Progenitor cell of endocrine pancreas (in vitro differentiated cells): ENCODE measurements around the gene MACROD2. TPM values are rescaled to one million over a fixed set of nuclear protein-coding genes. Genes with fewer than 3 reads are reported as not detected.

ENCODE experiments used
- DNase-seq: peaks from one replicate; pipeline ENCODE4 v3.0.0; 2021; ENCODE audit warnings: low spot score; ENCODE audit not compliant: unreplicated experiment
- H3K27ac Mint-ChIP-seq: 2 replicates; pipeline ENCODE4 v1.8.0; 2021; ENCODE audit warnings: mild to moderate bottlenecking, moderate library complexity, mixed read lengths
- H3K27me3 Mint-ChIP-seq: 2 replicates; pipeline ENCODE4 v1.8.0; 2021; ENCODE audit warnings: mixed read lengths
- H3K36me3 Mint-ChIP-seq: 2 replicates; pipeline ENCODE4 v1.8.0; 2022; ENCODE audit warnings: mixed read lengths; ENCODE audit not compliant: insufficient read depth
- H3K4me1 Mint-ChIP-seq: 2 replicates; pipeline ENCODE4 v1.8.0; 2021; ENCODE audit warnings: low read depth, mixed read lengths
- H3K4me3 Mint-ChIP-seq: 2 replicates; pipeline ENCODE4 v1.8.0; 2021; ENCODE audit warnings: low read depth, mild to moderate bottlenecking, moderate library complexity, mixed read lengths
- H3K9me3 Mint-ChIP-seq: 2 replicates; pipeline ENCODE4 v1.8.0; 2021; ENCODE audit warnings: low read depth, mixed read lengths
- CTCF ChIP-seq: fragments of 200-600 bp; sonication (generic); IDR thresholded peaks from one replicate; pipeline ENCODE4 v1.5.0; 2021; ENCODE audit warnings: antibody characterized with exemption, mild to moderate bottlenecking; ENCODE audit not compliant: unreplicated experiment
- total RNA-seq: library from RNA; stranded (reverse); gene quantifications from 2 replicates; pipeline ENCODE4 v1.2.1, GENCODE V29; 2021

The MACROD2 gene
- total RNA-seq, 1 donor from 2014 or later: 7.6 TPM

DNA sequence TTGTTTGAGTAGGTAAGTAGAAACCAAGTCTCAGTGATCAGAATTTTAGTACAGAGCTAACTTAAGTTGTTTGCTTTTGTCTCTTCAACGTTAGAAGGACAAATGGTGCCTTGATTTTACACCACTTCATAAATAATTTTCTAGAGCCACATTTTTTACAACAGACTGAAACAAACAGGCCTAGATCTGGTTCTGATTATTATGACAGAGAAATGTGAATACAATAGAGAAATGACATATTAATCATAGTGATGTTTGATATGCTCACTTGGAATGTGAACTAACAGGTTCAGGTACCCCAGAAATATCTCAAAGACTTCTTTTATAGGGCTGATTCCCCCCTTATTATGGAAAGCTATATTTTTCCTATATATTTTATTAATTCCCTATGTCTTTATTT is 1817.4 kb downstream of the MACROD2 start:
- no peaks in the 10 kb centered on the region for H3K27me3 Mint-ChIP-seq
- peaks cover 29% of the 10 kb centered on the region for H3K4me1 Mint-ChIP-seq
- H3K36me3 Mint-ChIP-seq: peaks cover 4% of the 10 kb centered on the region
- peak overlapping the region; percentile 26 for H3K27ac Mint-ChIP-seq
- TF ChIP-seq CTCF: no peak
- no peak overlapping the region for H3K4me3 Mint-ChIP-seq
- DNase-seq: no peak
- H3K9me3 Mint-ChIP-seq: peaks cover 27% of the 10 kb centered on the region

DNA sequence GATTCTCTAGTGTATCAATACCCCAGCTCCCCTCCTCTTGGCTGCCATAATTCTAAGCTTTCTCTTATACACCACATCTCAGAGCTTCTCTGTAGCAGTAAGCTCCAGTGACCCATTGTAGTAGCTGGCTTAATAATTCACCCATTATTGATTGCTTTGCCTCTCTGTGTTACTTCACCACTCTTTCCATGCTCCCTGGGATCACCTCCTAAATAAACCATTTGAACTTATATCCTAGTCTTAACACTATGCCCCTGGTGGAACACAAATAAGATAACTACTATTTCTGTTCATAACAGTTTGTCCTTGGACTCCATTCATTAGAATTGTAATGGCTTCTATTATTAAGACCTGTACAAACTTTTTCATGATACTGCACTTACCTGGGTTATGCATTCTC is 1819.0 kb downstream of the MACROD2 start:
- peaks cover 34% of the 10 kb centered on the region for H3K4me1 Mint-ChIP-seq
- H3K9me3 Mint-ChIP-seq: peaks cover 18% of the 10 kb centered on the region
- peak overlapping the region; percentile 54 for H3K27ac Mint-ChIP-seq
- H3K27me3 Mint-ChIP-seq: no peaks in the 10 kb centered on the region
- no peak for DNase-seq
- no peak for TF ChIP-seq CTCF
- H3K4me3 Mint-ChIP-seq: no peak overlapping the region
- peaks cover 3% of the 10 kb centered on the region for H3K36me3 Mint-ChIP-seq

GRCh38 chr20:15814911-15815310 is 1819.6 kb downstream of the MACROD2 start:
- Mint-ChIP-seq H3K4me1 (peaks cover 34% of the 10 kb centered on the region), H3K4me3 (no peak overlapping the region), H3K36me3 (peaks cover 3% of the 10 kb centered on the region), H3K27me3 (no peaks in the 10 kb centered on the region), H3K9me3 (peaks cover 18% of the 10 kb centered on the region), H3K27ac (peak overlapping the region; percentile 69)
- no peak for TF ChIP-seq CTCF
- DNase-seq: no peak

- Mint-ChIP-seq H3K9me3 (peaks cover 15% of the 10 kb centered on the region), H3K36me3 (peaks cover 3% of the 10 kb centered on the region), H3K27me3 (no peaks in the 10 kb centered on the region), H3K4me1 (peaks cover 28% of the 10 kb centered on the region), H3K27ac (no peak overlapping the region), H3K4me3 (no peak overlapping the region)
- no peak for TF ChIP-seq CTCF
- DNase-seq: no peak
These were observed 1822.0 kb downstream of the MACROD2 start for GRCh38 chr20:15817351-15817750.

GRCh38 chr20:15818651-15819071 is 1823.3 kb downstream of the MACROD2 start:
- peaks cover 21% of the 10 kb centered on the region for H3K4me1 Mint-ChIP-seq
- TF ChIP-seq CTCF: no peak
- no peaks in the 10 kb centered on the region for H3K27me3 Mint-ChIP-seq
- peak overlapping the region; percentile 67 for H3K27ac Mint-ChIP-seq
- H3K36me3 Mint-ChIP-seq: peaks cover 3% of the 10 kb centered on the region
- peaks cover 15% of the 10 kb centered on the region for H3K9me3 Mint-ChIP-seq
- H3K4me3 Mint-ChIP-seq: no peak overlapping the region
- DNase-seq: no peak
